ENCODE data around the gene SPN. TPM values are rescaled to one million over a fixed set of nuclear protein-coding genes. Genes with fewer than 3 reads are reported as not detected.
"Not testable (repeated sequence)": the region's sequence is repeated elsewhere in the genome, so short reads cannot be mapped to it uniquely, and the experiment has no call there.

Gene SPN, protein sequence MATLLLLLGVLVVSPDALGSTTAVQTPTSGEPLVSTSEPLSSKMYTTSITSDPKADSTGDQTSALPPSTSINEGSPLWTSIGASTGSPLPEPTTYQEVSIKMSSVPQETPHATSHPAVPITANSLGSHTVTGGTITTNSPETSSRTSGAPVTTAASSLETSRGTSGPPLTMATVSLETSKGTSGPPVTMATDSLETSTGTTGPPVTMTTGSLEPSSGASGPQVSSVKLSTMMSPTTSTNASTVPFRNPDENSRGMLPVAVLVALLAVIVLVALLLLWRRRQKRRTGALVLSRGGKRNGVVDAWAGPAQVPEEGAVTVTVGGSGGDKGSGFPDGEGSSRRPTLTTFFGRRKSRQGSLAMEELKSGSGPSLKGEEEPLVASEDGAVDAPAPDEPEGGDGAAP
- not detected in 2 replicates for total RNA-seq
- polyA plus RNA-seq, result 0.01 and 0.05 TPM in 2 replicates
- polyA plus RNA-seq (2012), result not detected in 2 replicates
- polyA minus RNA-seq (ENCODE audit: low replicate concordance), result not detected in 2 replicates

GRCh38 chr16:29663016-29663806, at the start of gene SPN:
Gene SPN (plus strand): TSS chr16:29663247. CDS start chr16:29663729, 482 bp downstream.
- DNase-seq (ENCODE audit: low read depth in 2 of 2), result no peak
- Histone ChIP-seq H3K79me2 (ENCODE audit: control insufficient read depth, insufficient read depth, low read length) (no peaks in the 10 kb centered on the region), H3K4me3 (replicated peaks in 1 of 4; ENCODE audit: control extremely low read depth in 1 of 4, insufficient read depth in 1 of 4, low read depth in 3 of 4, low read length in 4 of 4) (no peak within 1 kb of the TSS), H3K4me2 (ENCODE audit: extremely low read depth, insufficient read depth, low read length) (no peak within 1 kb of the TSS), H3K4me1 (ENCODE audit: control insufficient read depth, extremely low read depth, insufficient read depth, low read length) (no peaks in the 10 kb centered on the region), H3K36me3 (ENCODE audit: control insufficient read depth, insufficient read depth, low read length) (no peaks in the 10 kb centered on the region), H3K27ac (ENCODE audit: insufficient read depth, low read length) (no peak within 1 kb of the TSS), H3K9ac (ENCODE audit: insufficient read depth, low read length) (no peak within 1 kb of the TSS), H4K20me1 (ENCODE audit: control insufficient read depth, extremely low read depth, insufficient read depth, low read length) (no peaks in the 10 kb centered on the region), H3K9me3 (ENCODE audit: control insufficient read depth, insufficient read depth, low read depth, low read length) (no peaks in the 10 kb centered on the region), H2AFZ (ENCODE audit: low read length) (no peak within 1 kb of the TSS), H3K27me3 (ENCODE audit: control insufficient read depth, insufficient read depth, low read length) (peaks cover 2% of the 10 kb centered on the region)
- no peak for TF ChIP-seq EZH2 (IDR thresholded peaks at IDR 0.05; ENCODE audit: low read length, missing control alignments)
- TF ChIP-seq, protein P1, sequence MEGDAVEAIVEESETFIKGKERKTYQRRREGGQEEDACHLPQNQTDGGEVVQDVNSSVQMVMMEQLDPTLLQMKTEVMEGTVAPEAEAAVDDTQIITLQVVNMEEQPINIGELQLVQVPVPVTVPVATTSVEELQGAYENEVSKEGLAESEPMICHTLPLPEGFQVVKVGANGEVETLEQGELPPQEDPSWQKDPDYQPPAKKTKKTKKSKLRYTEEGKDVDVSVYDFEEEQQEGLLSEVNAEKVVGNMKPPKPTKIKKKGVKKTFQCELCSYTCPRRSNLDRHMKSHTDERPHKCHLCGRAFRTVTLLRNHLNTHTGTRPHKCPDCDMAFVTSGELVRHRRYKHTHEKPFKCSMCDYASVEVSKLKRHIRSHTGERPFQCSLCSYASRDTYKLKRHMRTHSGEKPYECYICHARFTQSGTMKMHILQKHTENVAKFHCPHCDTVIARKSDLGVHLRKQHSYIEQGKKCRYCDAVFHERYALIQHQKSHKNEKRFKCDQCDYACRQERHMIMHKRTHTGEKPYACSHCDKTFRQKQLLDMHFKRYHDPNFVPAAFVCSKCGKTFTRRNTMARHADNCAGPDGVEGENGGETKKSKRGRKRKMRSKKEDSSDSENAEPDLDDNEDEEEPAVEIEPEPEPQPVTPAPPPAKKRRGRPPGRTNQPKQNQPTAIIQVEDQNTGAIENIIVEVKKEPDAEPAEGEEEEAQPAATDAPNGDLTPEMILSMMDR (conservative IDR thresholded peaks at IDR 0.05 in 1 of 2, IDR thresholded peaks at IDR 0.05 in 1 of 2; ENCODE audit: low read depth in 1 of 2, low read length in 2 of 2), result no peak

DNA sequence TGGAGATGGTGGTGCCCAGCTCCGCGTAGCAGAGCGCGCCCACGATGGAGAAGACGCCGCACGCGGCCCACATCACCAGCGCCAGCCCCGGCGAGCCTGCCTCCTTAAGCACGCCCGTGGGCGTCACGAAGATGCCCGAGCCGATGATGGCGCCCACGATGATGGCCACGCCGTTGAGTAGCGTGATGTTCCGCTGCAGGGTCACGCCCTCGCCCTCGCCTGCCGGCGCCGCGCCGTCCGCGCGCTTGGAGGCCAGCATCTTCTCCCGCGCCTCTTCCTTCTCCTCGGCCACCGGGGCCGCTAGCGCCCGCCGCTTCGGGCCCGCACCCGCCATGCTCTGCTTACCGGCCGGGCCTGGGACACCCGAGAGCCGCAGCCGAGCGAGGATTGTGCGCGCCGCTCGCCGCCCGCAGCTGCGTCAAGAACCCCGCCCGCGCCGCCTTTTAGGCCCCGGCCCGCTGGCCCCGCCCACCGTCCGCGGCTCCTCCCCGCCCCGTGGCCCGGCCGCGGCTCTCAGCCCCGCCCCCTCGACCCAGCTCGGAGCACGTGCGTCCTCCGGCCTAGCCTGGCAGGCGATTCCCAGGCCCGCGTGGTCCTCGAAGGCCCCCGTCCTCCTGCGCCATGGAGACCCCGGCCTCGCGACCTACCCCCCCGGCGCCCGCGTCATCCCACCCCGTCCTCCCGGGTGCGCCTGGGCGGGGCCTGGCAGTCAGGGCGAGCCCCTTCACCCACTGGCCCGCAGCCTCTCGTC, 49.6 kb upstream of the SPN start:
- H3K27me3 ChIP-seq (ENCODE audit: control insufficient read depth, insufficient read depth, low read length); H3K4me1 ChIP-seq (ENCODE audit: control insufficient read depth, extremely low read depth, insufficient read depth, low read length); H3K36me3 ChIP-seq (ENCODE audit: control insufficient read depth, insufficient read depth, low read length); H3K9me3 ChIP-seq (ENCODE audit: control insufficient read depth, insufficient read depth, low read depth, low read length); H3K79me2 ChIP-seq (ENCODE audit: control insufficient read depth, insufficient read depth, low read length); H4K20me1 ChIP-seq (ENCODE audit: control insufficient read depth, extremely low read depth, insufficient read depth, low read length): not testable (repeated sequence)
- Histone ChIP-seq H3K4me2 (ENCODE audit: extremely low read depth, insufficient read depth, low read length) (peak overlapping the region; percentile 78), H3K27ac (ENCODE audit: insufficient read depth, low read length) (peak overlapping the region; percentile 84), H3K4me3 (replicated peaks in 1 of 4; ENCODE audit: control extremely low read depth in 1 of 4, insufficient read depth in 1 of 4, low read depth in 3 of 4, low read length in 4 of 4) (peak overlapping the region; percentile 60 to 65 (median 64)), H2AFZ (ENCODE audit: low read length) (peak overlapping the region; percentile 76), H3K9ac (ENCODE audit: insufficient read depth, low read length) (peak overlapping the region; percentile 77)
- peak; percentile 71 to 79 for DNase-seq (ENCODE audit: low read depth in 2 of 2)

GRCh38 chr16:29614691-29615314, 48.2 kb upstream of the SPN start:
- not testable (repeated sequence) for H3K4me3 ChIP-seq (replicated peaks in 1 of 4; ENCODE audit: control extremely low read depth in 1 of 4, insufficient read depth in 1 of 4, low read depth in 3 of 4, low read length in 4 of 4); H3K4me2 ChIP-seq (ENCODE audit: extremely low read depth, insufficient read depth, low read length); H2AFZ ChIP-seq (ENCODE audit: low read length); H4K20me1 ChIP-seq (ENCODE audit: control insufficient read depth, extremely low read depth, insufficient read depth, low read length); H3K36me3 ChIP-seq (ENCODE audit: control insufficient read depth, insufficient read depth, low read length); H3K9ac ChIP-seq (ENCODE audit: insufficient read depth, low read length); H3K27me3 ChIP-seq (ENCODE audit: control insufficient read depth, insufficient read depth, low read length); H3K9me3 ChIP-seq (ENCODE audit: control insufficient read depth, insufficient read depth, low read depth, low read length); H3K79me2 ChIP-seq (ENCODE audit: control insufficient read depth, insufficient read depth, low read length); H3K4me1 ChIP-seq (ENCODE audit: control insufficient read depth, extremely low read depth, insufficient read depth, low read length); H3K27ac ChIP-seq (ENCODE audit: insufficient read depth, low read length)
- peak in 1 of 2 donors; percentile 76 for DNase-seq (ENCODE audit: low read depth in 2 of 2)

DNA sequence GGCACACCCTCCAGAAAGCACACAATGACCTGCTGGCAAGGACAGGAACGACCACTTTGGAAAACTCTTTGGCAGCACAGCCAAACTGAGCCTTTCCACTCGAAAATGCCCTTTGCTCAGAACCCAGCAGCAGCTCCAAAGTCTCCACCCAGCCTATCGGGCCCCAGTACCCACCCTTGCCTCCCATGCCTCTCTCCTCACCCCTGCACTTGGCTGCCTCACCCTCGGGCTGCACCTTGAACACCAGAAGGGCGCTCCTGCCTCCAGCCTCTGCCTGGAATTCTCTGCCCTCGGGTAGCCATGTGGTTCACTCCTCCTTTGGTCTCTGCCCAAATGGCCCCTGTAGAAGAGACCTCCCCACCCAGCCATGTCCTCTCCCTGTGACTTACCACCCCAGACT, 46.9 kb upstream of the SPN start:
- H3K4me1 ChIP-seq (ENCODE audit: control insufficient read depth, extremely low read depth, insufficient read depth, low read length); H3K4me3 ChIP-seq (replicated peaks in 1 of 4; ENCODE audit: control extremely low read depth in 1 of 4, insufficient read depth in 1 of 4, low read depth in 3 of 4, low read length in 4 of 4); H3K9ac ChIP-seq (ENCODE audit: insufficient read depth, low read length); H2AFZ ChIP-seq (ENCODE audit: low read length); H3K9me3 ChIP-seq (ENCODE audit: control insufficient read depth, insufficient read depth, low read depth, low read length); H3K27me3 ChIP-seq (ENCODE audit: control insufficient read depth, insufficient read depth, low read length); H3K27ac ChIP-seq (ENCODE audit: insufficient read depth, low read length); H3K79me2 ChIP-seq (ENCODE audit: control insufficient read depth, insufficient read depth, low read length); H3K36me3 ChIP-seq (ENCODE audit: control insufficient read depth, insufficient read depth, low read length); DNase-seq (ENCODE audit: low read depth in 2 of 2); H4K20me1 ChIP-seq (ENCODE audit: control insufficient read depth, extremely low read depth, insufficient read depth, low read length); H3K4me2 ChIP-seq (ENCODE audit: extremely low read depth, insufficient read depth, low read length): not testable (repeated sequence)

GRCh38 chr16:29620591-29620990, 42.5 kb upstream of the SPN start:
- not testable (repeated sequence) for H3K4me2 ChIP-seq (ENCODE audit: extremely low read depth, insufficient read depth, low read length); H3K4me3 ChIP-seq (replicated peaks in 1 of 4; ENCODE audit: control extremely low read depth in 1 of 4, insufficient read depth in 1 of 4, low read depth in 3 of 4, low read length in 4 of 4); H3K27ac ChIP-seq (ENCODE audit: insufficient read depth, low read length); DNase-seq (ENCODE audit: low read depth in 2 of 2); H3K27me3 ChIP-seq (ENCODE audit: control insufficient read depth, insufficient read depth, low read length); H3K9ac ChIP-seq (ENCODE audit: insufficient read depth, low read length); H3K9me3 ChIP-seq (ENCODE audit: control insufficient read depth, insufficient read depth, low read depth, low read length); H4K20me1 ChIP-seq (ENCODE audit: control insufficient read depth, extremely low read depth, insufficient read depth, low read length); H3K4me1 ChIP-seq (ENCODE audit: control insufficient read depth, extremely low read depth, insufficient read depth, low read length); H3K79me2 ChIP-seq (ENCODE audit: control insufficient read depth, insufficient read depth, low read length); H3K36me3 ChIP-seq (ENCODE audit: control insufficient read depth, insufficient read depth, low read length); H2AFZ ChIP-seq (ENCODE audit: low read length)
